Large intestine (tissue), 3 donors: ENCODE measurements around the gene RANBP3. TPM values are rescaled to one million over a fixed set of nuclear protein-coding genes. Genes with fewer than 3 reads are reported as not detected.
A peak's percentile ranks its signal among the peaks of the same experiment; 100 is the strongest.

ENCODE experiments used
- DNase-seq, 2 donors: peaks; one replicate each; pipeline versions ENCODE4 v3.0.0 to v3.0.0-alpha.2; 2013
- H3K27ac ChIP-seq: one replicate; pipeline ENCODE4 v1.5.1; 2013; ENCODE audit warnings: low read length
- H3K27me3 ChIP-seq: 2 replicates; pipeline ENCODE4 v1.6.1; 2013; ENCODE audit warnings: low read length; ENCODE audit not compliant: control insufficient read depth, insufficient read depth
- H3K36me3 ChIP-seq: 2 replicates; pipeline ENCODE4 v1.6.1; 2013; ENCODE audit warnings: low read length; ENCODE audit not compliant: control insufficient read depth, insufficient read depth
- H3K4me1 ChIP-seq: one replicate; pipeline ENCODE4 v1.6.1; 2013; ENCODE audit warnings: low read length; ENCODE audit not compliant: control insufficient read depth, insufficient read depth
- H3K4me3 ChIP-seq: one replicate; pipeline ENCODE4 v1.5.1; 2013; ENCODE audit warnings: low read length
- H3K9me3 ChIP-seq: one replicate; pipeline ENCODE4 v1.6.1; 2013; ENCODE audit warnings: mild to moderate bottlenecking, low read depth, low read length, moderate library complexity; ENCODE audit not compliant: control insufficient read depth
- WGBS: methylation state at CpG from one replicate; pipeline ENCODE4 v1.1.5; 2013; ENCODE audit warnings: low lambda C conversion rate; ENCODE audit not compliant: insufficient coverage; 5-methylcytosine and 5-hydroxymethylcytosine counted together
- polyA plus RNA-seq: library from polyadenylated mRNA; unstranded; fragments of 120-200 nt; gene quantifications from one replicate; pipeline ENCODE4 v1.2.1, GENCODE V29; 2013

The RANBP3 gene
- polyA plus RNA-seq, 1 donor, result 53.3 TPM

DNA sequence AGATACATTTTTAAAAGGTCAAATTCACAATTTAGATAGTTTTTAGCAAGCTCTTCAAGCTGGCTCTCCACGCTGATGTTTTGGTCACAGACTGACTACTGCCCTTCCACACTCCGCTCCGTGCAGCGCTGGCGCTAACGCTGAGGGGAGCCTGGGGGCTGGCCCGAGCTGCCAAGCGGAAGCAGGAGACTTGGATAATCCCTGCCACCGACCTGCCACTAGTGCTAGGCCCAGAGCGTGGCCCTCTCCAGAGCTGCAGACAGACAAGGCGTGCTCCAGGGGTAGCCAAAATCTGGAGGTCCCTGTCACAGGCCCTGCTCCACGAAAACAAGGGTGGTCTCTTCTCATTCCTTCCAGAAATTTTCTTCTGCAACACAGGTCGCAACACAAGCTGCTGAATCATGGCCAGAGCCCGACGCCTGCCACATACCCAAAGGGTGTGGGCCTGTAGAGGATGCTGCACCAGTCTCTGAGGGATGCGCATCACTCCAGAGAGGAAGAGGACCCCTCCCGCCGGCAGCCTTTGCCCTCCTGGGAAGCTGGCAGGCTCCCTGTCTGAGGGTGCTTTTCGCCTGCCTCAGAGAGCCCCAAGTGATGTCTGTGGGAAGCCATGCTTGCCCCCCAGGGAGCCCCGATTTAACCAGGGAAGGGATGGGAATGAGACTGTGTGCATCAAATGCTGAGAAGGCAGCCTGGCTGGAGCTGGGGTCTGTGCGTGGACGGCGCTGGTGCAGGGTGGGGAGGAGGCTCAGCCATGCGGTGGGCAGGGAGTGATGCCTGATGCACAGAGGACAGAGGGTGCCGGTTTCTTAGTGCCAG lies 42.3 kb downstream of the RANBP3 start:
- Histone ChIP-seq H3K9me3 (peaks cover 4% of the 10 kb centered on the region), H3K4me3 (no peak overlapping the region), H3K27ac (peak overlapping the region; percentile 38), H3K36me3 (peaks cover 78% of the 10 kb centered on the region), H3K4me1 (peaks cover 5% of the 10 kb centered on the region), H3K27me3 (no peaks in the 10 kb centered on the region)
- no CpG with 5 or more reads among the region's 25 CpGs for WGBS
- no peak for DNase-seq

- Histone ChIP-seq H3K4me3 (no peak overlapping the region), H3K9me3 (peaks cover 4% of the 10 kb centered on the region), H3K4me1 (peaks cover 5% of the 10 kb centered on the region), H3K36me3 (peaks cover 78% of the 10 kb centered on the region), H3K27me3 (no peaks in the 10 kb centered on the region), H3K27ac (peak overlapping the region; percentile 12)
- DNase-seq, result no peak
- no CpG with 5 or more reads among the region's 16 CpGs for WGBS
Observed at GRCh38 chr19:5934774-5935472, 43.0 kb downstream of the RANBP3 start.

DNA sequence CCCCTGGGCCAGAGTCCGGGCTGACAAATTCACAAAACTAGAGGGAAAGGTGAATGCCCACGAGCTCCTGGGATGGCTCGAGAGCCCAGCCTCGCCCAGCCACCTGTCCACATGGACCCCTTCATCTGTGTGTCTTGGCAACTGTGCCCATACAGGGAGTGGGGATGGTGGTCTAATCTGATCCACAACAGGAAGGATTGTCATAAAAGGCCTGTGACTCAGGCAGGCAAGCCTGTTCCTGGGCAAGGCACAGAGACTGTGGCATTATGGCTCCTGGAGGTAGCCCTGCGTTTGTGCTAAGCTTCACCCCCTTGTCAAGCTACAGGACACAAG lies 43.9 kb downstream of the RANBP3 start:
- H3K27me3 ChIP-seq, result no peaks in the 10 kb centered on the region
- DNase-seq, result no peak
- H3K9me3 ChIP-seq, result peaks cover 4% of the 10 kb centered on the region
- peaks cover 78% of the 10 kb centered on the region for H3K36me3 ChIP-seq
- no CpG with 5 or more reads among the region's 5 CpGs for WGBS
- H3K4me3 ChIP-seq, result no peak overlapping the region
- H3K27ac ChIP-seq, result no peak overlapping the region
- peaks cover 5% of the 10 kb centered on the region for H3K4me1 ChIP-seq

DNA sequence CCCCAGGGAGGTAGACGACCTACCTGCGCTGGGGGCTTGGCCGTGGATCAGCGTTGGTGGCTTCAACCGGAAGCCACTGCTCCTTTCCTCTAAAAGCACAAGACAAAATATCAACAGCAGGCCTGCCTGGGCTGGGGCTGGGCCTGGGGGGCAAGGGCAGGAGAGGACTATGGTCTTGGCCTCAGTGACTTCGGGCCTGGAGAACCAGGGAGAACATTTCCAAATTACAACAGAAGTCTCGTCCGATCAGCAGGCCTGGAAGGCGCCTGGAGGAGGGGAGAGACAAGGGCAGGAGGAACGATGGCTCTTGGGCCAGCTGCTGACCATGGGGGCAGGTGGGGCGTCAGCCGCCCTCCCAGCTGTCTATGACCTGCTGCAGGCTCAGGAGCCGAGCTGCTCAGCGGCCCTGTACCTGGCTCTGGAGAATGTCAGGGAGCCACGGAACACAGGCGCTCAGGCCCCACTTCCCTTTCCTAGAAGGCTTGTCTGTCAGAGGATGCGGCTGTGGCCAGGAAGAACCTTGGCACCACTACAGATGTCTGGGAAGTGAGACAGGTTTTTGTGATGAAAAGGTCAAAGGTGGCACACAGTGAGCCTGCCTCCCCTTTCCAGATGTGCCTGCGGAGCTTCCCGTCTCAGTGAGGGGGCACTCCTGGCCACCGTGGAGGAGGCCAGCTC lies 44.4 kb downstream of the RANBP3 start:
- WGBS, result no CpG with 5 or more reads among the region's 20 CpGs
- peaks cover 5% of the 10 kb centered on the region for H3K4me1 ChIP-seq
- no peak overlapping the region for H3K27ac ChIP-seq
- H3K27me3 ChIP-seq, result no peaks in the 10 kb centered on the region
- H3K36me3 ChIP-seq, result peaks cover 82% of the 10 kb centered on the region
- DNase-seq, result no peak
- peaks cover 4% of the 10 kb centered on the region for H3K9me3 ChIP-seq
- H3K4me3 ChIP-seq, result no peak overlapping the region

GRCh38 chr19:5932609-5933262 lies 45.2 kb downstream of the RANBP3 start:
- no CpG with 5 or more reads among the region's 21 CpGs for WGBS
- H3K4me3 ChIP-seq, result no peak overlapping the region
- no peak for DNase-seq
- no peaks in the 10 kb centered on the region for H3K27me3 ChIP-seq
- H3K36me3 ChIP-seq, result peaks cover 84% of the 10 kb centered on the region
- H3K4me1 ChIP-seq, result peaks cover 5% of the 10 kb centered on the region
- H3K27ac ChIP-seq, result no peak overlapping the region
- peaks cover 4% of the 10 kb centered on the region for H3K9me3 ChIP-seq

DNA sequence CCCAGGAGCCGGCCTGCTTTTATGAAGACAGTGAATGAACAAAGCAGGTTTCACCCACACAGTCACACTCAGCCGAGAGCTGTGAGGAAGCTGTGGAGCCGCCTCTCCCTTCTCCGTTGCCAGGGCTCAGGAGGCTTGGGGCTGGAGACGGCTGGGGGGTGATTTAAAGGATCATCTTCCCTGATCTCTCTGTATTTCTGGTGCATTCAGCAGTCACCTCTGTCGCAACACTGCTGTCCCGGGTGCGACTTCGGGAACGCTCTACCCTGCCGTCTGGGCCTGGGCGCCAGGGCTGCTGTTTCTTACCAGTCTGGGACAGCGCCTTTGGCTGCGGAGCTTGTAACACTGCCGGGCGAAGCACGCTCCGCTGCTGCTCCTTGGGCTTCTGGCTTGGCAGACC lies 45.8 kb downstream of the RANBP3 start:
- peaks cover 4% of the 10 kb centered on the region for H3K9me3 ChIP-seq
- no peak overlapping the region for H3K27ac ChIP-seq
- DNase-seq, result no peak
- peaks cover 84% of the 10 kb centered on the region for H3K36me3 ChIP-seq
- WGBS, result no CpG with 5 or more reads among the region's 18 CpGs
- no peaks in the 10 kb centered on the region for H3K27me3 ChIP-seq
- H3K4me3 ChIP-seq, result no peak overlapping the region
- peaks cover 5% of the 10 kb centered on the region for H3K4me1 ChIP-seq

DNA sequence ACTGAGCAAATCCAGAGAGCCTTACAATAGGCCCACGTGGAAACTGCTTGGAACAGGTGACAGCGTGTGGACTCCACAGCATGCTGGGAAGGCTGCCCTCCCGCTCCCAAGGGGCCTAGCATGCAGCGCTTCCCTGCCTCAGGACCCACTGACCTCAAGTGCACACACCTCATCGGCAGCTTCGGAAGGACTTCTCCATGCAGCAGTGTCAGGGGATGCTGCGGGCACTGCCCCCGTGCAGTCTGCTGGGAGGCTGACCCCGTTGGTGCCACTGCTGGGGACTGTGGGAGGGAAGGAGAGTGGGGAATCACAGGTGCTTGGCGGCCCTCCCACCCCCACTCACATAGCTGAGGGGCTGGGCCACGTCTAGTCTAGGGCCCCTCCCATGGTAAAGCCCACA lies 46.7 kb downstream of the RANBP3 start:
- Histone ChIP-seq H3K9me3 (peaks cover 4% of the 10 kb centered on the region), H3K4me3 (no peak overlapping the region), H3K4me1 (peaks cover 6% of the 10 kb centered on the region), H3K36me3 (peaks cover 84% of the 10 kb centered on the region), H3K27ac (no peak overlapping the region), H3K27me3 (no peaks in the 10 kb centered on the region)
- no CpG with 5 or more reads among the region's 11 CpGs for WGBS
- DNase-seq, result no peak

DNA sequence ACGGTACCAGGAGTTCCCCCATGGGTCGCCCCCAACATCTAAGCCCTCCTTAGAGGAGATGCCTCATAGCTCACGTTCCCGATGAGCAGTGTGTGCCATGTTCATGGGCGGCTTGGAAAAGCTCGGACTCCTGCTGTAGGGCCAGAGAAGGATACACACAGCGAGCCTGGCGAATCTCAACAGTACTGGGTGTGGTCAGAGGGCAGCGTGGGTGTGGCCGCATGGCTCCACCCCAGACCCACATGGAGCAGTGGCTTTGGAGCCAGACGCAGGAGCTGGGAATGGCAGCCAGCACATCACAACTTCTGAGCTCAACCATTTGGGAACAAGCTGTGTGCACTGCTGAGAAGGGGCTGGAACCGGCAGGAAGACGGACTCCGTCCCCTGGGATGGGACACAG lies 48.3 kb downstream of the RANBP3 start:
- Histone ChIP-seq H3K27ac (no peak overlapping the region), H3K4me3 (no peak overlapping the region), H3K9me3 (peaks cover 4% of the 10 kb centered on the region), H3K36me3 (peaks cover 91% of the 10 kb centered on the region), H3K4me1 (peaks cover 7% of the 10 kb centered on the region), H3K27me3 (no peaks in the 10 kb centered on the region)
- DNase-seq, result no peak
- no CpG with 5 or more reads among the region's 14 CpGs for WGBS

- Histone ChIP-seq H3K4me3 (no peak overlapping the region), H3K9me3 (peaks cover 4% of the 10 kb centered on the region), H3K4me1 (peaks cover 7% of the 10 kb centered on the region), H3K36me3 (peaks cover 96% of the 10 kb centered on the region), H3K27me3 (no peaks in the 10 kb centered on the region), H3K27ac (no peak overlapping the region)
- DNase-seq, result no peak
- WGBS, result no CpG with 5 or more reads among the region's 13 CpGs
Observed at GRCh38 chr19:5929179-5929578, 48.8 kb downstream of the RANBP3 start.

DNA sequence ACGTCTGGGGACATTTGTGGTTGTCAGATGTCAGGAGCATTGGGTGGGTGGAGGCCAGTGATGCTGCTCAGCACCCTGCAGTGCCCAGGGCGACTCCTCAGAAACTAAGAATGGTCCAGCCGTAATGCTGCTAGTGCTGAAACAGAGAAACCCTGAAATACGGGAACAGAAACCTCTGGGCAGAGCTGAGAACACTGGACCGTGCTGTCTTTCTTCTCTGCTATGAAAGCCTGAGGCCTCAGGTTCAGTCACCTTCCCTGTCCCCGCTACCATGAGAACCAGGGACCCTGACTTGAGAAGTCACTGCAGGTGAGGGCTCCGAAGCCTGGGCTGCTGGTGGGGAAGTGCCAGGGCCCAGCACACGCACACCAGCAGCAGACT lies 50.5 kb downstream of the RANBP3 start:
- Histone ChIP-seq H3K27me3 (no peaks in the 10 kb centered on the region), H3K36me3 (peaks cover 97% of the 10 kb centered on the region), H3K27ac (peak overlapping the region; percentile 53), H3K9me3 (no peaks in the 10 kb centered on the region), H3K4me3 (no peak overlapping the region), H3K4me1 (peaks cover 7% of the 10 kb centered on the region)
- no CpG with 5 or more reads among the region's 8 CpGs for WGBS
- DNase-seq, result no peak
